Measurements from ENCODE around the gene ALCAM.

The ALCAM gene

GRCh38 chr3:105529456-105529855 is 162.7 kb downstream of the ALCAM start:
- H3K4me3 ChIP-seq (ENCODE audit: low read depth, low read length): no peak overlapping the region
- TF ChIP-seq CTCF (IDR thresholded peaks at IDR 0.05; ENCODE audit: borderline replicate concordance, insufficient read depth, low read depth, low read length): no peak

- TF ChIP-seq CTCF (IDR thresholded peaks at IDR 0.05; ENCODE audit: borderline replicate concordance, insufficient read depth, low read depth, low read length): no peak
Observed at GRCh38 chr3:105532251-105532650, 165.5 kb downstream of the ALCAM start.

DNA sequence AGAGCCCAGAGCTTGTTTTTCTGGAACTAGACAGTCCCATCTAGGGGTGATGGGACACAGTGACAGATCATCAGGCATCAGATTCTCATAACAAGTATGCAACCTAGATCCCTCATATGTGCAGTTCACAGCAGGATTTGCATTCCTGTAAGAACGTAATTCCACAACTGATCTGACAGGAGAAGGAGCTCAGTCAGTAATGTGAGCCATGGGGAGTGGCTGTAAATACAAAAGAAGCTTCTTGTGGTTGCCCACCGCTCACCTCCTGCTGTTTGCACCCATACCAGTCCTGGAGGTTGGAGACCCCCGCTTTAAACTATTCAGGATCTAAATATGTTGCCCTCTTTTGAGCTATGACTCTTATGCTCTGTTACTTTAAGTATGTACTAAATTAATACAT is 167.3 kb downstream of the ALCAM start:
- TF ChIP-seq CTCF (IDR thresholded peaks at IDR 0.05; ENCODE audit: borderline replicate concordance, insufficient read depth, low read depth, low read length): no peak
- no peak overlapping the region for H3K4me3 ChIP-seq (ENCODE audit: low read depth, low read length)

More at GRCh38 chr3:105532251-105532650, 165.5 kb downstream of the ALCAM start:
- no peak overlapping the region for H3K4me3 ChIP-seq (ENCODE audit: low read depth, low read length)

DNA sequence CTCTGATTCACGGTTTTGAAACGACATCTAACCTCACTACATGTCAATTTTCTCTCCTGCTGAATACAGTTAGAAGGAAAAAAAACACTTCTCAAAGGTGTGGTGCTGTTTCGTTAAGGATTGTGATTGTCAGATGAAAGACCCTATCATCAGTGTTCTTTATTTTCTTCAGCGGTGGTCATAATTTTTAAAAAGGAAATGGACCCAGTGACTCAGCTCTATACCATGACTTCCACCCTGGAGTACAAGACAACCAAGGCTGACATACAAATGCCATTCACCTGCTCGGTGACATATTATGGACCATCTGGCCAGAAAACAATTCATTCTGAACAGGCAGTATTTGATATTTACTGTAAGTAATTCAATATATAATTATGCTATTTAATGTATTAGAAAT is 167.8 kb downstream of the ALCAM start:
- no peak overlapping the region for H3K4me3 ChIP-seq (ENCODE audit: low read depth, low read length)
- TF ChIP-seq CTCF (IDR thresholded peaks at IDR 0.05; ENCODE audit: borderline replicate concordance, insufficient read depth, low read depth, low read length): no peak

DNA sequence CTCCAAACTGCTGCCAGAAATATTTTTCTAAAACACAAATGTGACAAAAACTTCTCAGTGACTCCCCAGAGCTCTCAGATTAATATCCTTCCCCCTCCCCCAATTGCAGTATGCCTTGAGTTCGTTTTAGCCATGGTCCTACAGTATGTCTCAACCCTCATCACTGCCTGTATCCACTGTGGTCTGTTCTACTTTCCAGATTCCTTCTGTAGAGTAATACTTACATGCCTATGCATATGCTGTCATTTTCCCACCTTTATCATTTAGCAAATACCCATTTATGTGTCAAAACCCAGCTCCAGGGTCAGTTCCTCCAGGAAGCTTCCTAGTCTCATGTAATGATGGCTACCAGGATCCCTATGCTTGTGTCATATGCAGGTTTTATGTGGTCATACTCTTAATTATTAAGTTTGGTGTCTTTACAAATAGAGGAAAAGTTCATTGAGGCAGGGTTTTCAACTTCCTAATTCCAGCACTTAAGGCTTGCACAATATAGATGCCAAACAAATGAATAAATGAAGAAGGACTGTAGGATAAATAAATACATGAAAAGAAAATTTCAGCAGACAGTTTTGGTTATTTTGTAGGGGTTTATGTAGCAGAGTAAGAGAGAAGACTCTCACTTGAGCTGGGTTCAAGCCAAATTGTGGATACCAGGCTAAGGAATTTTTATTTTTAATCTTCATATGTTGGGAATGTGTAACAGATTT is 170.8 kb downstream of the ALCAM start:
- no peak overlapping the region for H3K4me3 ChIP-seq (ENCODE audit: low read depth, low read length)
- TF ChIP-seq CTCF (IDR thresholded peaks at IDR 0.05; ENCODE audit: borderline replicate concordance, insufficient read depth, low read depth, low read length): no peak

GRCh38 chr3:105538483-105538882 is 171.8 kb downstream of the ALCAM start:
- TF ChIP-seq CTCF (IDR thresholded peaks at IDR 0.05; ENCODE audit: borderline replicate concordance, insufficient read depth, low read depth, low read length): no peak
- H3K4me3 ChIP-seq (ENCODE audit: low read depth, low read length): no peak overlapping the region

DNA sequence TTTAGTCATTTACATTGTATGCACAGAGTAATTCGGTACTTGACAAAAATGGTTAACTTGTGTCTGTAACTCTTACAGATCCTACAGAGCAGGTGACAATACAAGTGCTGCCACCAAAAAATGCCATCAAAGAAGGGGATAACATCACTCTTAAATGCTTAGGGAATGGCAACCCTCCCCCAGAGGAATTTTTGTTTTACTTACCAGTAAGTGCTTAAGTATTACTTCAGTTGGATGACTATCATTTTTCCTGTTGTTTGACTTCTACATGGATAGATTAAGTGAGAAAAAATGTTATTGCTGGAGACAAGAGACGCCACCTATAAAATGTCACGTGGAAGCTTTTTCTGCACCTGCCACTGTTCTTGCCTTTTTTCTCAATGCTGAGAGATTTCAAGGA is 173.2 kb downstream of the ALCAM start:
- no peak for TF ChIP-seq CTCF (IDR thresholded peaks at IDR 0.05; ENCODE audit: borderline replicate concordance, insufficient read depth, low read depth, low read length)
- no peak overlapping the region for H3K4me3 ChIP-seq (ENCODE audit: low read depth, low read length)

Data from GM12875 (cell line).